ENCODE results near the gene HGD.

Gene HGD

DNA sequence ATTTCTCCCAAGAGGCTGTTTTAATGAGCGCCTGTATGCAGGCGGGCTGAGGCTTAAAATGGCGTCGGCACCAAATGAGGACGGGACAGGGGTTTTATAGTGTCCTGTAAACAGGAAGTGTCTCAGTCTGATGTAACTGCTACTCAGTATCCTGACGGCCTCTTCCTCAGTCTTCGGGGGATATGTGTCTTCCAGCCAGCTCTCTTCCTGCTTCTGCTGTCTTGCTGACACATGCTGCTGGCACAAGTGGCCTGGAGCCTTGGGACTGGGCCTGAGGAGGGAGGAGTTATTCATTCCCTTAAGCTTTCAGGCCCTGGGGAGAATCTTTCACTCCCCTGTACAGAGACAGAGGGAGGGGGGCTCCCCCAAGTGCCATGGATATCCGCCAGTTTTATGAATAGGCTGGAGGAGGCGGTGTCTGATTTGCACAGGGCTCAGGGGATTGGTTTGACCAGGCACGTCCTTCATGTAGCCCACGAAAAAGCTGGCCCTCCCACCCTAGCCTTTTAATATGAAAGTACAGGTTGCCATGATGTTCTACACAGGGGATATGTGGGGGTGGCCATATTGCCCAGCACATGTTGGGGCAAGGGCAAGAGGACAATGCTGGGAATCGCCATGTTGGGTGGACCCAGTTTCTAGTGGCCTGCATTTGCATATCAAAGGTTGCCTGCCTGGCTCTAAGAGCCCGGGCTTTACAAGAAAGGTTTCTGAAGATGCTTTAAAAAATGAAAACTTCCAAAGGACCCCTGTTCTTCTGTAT is 66.0 kb downstream of the HGD start:
- H3K4me3 ChIP-seq (ENCODE audit: low read length), result peak overlapping the region; percentile 1; the same call in 1 of the 2 replicates
- peak overlapping the region; percentile 33 for H3K27ac ChIP-seq (ENCODE audit: low read length)
- H3K4me2 ChIP-seq (ENCODE audit: low read length), result peak overlapping the region; percentile 16; the same call in 1 of the 2 replicates
- peaks cover 47% of the 10 kb centered on the region for H3K4me1 ChIP-seq (ENCODE audit: low read length)
- H3K9me3 ChIP-seq (ENCODE audit: insufficient read depth, low read length), result no peaks in the 10 kb centered on the region
- no peaks in the 10 kb centered on the region for H3K27me3 ChIP-seq (ENCODE audit: low read depth, low read length)
- H2AFZ ChIP-seq (ENCODE audit: low read depth, low read length), result peak overlapping the region; percentile 62; the same call in 1 of the 2 replicates
- no peak for TF ChIP-seq EZH2phosphoT487 (IDR thresholded peaks at IDR 0.05; ENCODE audit: low read depth)
- TF ChIP-seq, protein P1, sequence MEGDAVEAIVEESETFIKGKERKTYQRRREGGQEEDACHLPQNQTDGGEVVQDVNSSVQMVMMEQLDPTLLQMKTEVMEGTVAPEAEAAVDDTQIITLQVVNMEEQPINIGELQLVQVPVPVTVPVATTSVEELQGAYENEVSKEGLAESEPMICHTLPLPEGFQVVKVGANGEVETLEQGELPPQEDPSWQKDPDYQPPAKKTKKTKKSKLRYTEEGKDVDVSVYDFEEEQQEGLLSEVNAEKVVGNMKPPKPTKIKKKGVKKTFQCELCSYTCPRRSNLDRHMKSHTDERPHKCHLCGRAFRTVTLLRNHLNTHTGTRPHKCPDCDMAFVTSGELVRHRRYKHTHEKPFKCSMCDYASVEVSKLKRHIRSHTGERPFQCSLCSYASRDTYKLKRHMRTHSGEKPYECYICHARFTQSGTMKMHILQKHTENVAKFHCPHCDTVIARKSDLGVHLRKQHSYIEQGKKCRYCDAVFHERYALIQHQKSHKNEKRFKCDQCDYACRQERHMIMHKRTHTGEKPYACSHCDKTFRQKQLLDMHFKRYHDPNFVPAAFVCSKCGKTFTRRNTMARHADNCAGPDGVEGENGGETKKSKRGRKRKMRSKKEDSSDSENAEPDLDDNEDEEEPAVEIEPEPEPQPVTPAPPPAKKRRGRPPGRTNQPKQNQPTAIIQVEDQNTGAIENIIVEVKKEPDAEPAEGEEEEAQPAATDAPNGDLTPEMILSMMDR (IDR thresholded peaks at IDR 0.05; ENCODE audit: low read depth, low read length), result no peak
- no peaks in the 10 kb centered on the region for H4K20me1 ChIP-seq (ENCODE audit: insufficient read depth, low read length)
- H3K9ac ChIP-seq (ENCODE audit: low read length), result peak overlapping the region; percentile 4; the same call in 1 of the 2 replicates
- H3K79me2 ChIP-seq (ENCODE audit: low read length), result no peaks in the 10 kb centered on the region
- H3K36me3 ChIP-seq (replicated peaks; ENCODE audit: low read depth, low read length), result no peaks in the 10 kb centered on the region

DNA sequence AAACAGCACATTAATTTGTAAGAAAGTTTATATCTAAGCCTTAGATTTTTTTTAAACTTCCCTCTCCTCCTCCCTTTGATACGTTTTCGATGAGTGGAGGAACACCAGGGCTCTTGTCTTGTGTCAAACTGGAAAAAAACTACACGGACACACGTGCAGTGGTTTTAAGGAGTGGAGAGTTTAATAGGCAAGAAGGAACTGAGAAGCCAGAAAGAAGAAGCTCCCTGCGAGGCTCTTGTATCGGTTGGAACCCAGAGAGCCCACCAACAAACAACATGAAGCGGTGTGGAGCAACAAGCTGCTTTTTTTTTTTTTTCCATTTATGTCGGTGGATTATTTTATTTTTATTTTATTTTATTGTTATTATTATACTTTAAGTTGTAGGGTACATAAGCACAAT is 67.3 kb downstream of the HGD start:
- Histone ChIP-seq H3K4me1 (ENCODE audit: low read length) (peaks cover 47% of the 10 kb centered on the region), H3K4me2 (ENCODE audit: low read length) (peak overlapping the region; percentile 49), H3K27ac (ENCODE audit: low read length) (peak overlapping the region; percentile 50), H2AFZ (ENCODE audit: low read depth, low read length) (no peak overlapping the region), H3K27me3 (ENCODE audit: low read depth, low read length) (no peaks in the 10 kb centered on the region), H3K4me3 (ENCODE audit: low read length) (no peak overlapping the region), H3K9me3 (ENCODE audit: insufficient read depth, low read length) (no peaks in the 10 kb centered on the region), H3K79me2 (ENCODE audit: low read length) (no peaks in the 10 kb centered on the region), H4K20me1 (ENCODE audit: insufficient read depth, low read length) (no peaks in the 10 kb centered on the region), H3K9ac (ENCODE audit: low read length) (no peak overlapping the region; the same call in 1 of the 2 replicates), H3K36me3 (replicated peaks; ENCODE audit: low read depth, low read length) (no peaks in the 10 kb centered on the region)
- TF ChIP-seq EZH2phosphoT487 (IDR thresholded peaks at IDR 0.05; ENCODE audit: low read depth), result no peak
- TF ChIP-seq, protein P1 (IDR thresholded peaks at IDR 0.05; ENCODE audit: low read depth, low read length), result no peak

DNA sequence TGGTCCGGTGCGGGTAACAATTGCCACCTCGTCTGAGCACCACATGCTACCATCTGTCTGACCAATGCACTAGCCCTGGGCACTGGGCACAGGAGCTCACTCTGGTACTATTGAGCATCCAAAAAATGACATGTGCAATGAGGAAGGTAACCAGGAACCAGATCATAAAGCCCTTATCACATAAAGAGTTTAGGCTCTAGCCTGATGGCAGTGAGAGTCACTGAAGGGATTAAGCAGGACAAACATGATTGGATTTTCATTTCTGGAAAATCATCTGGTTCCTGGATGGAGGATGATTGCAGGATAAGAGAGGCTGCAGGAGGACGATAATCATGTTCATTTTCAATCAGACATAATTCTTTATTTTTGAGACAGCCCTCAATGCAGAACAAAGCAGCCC is 73.5 kb downstream of the HGD start:
- Histone ChIP-seq H3K4me2 (ENCODE audit: low read length) (no peak overlapping the region), H4K20me1 (ENCODE audit: insufficient read depth, low read length) (no peaks in the 10 kb centered on the region), H2AFZ (ENCODE audit: low read depth, low read length) (no peak overlapping the region), H3K4me1 (ENCODE audit: low read length) (peaks cover 10% of the 10 kb centered on the region), H3K36me3 (replicated peaks; ENCODE audit: low read depth, low read length) (peaks cover 3% of the 10 kb centered on the region), H3K27ac (ENCODE audit: low read length) (no peak overlapping the region), H3K9ac (ENCODE audit: low read length) (no peak overlapping the region), H3K9me3 (ENCODE audit: insufficient read depth, low read length) (no peaks in the 10 kb centered on the region), H3K27me3 (ENCODE audit: low read depth, low read length) (no peaks in the 10 kb centered on the region), H3K4me3 (ENCODE audit: low read length) (no peak overlapping the region), H3K79me2 (ENCODE audit: low read length) (no peaks in the 10 kb centered on the region)
- no peak for TF ChIP-seq EZH2phosphoT487 (IDR thresholded peaks at IDR 0.05; ENCODE audit: low read depth)
- TF ChIP-seq, protein P1 (IDR thresholded peaks at IDR 0.05; ENCODE audit: low read depth, low read length), result no peak

DNA sequence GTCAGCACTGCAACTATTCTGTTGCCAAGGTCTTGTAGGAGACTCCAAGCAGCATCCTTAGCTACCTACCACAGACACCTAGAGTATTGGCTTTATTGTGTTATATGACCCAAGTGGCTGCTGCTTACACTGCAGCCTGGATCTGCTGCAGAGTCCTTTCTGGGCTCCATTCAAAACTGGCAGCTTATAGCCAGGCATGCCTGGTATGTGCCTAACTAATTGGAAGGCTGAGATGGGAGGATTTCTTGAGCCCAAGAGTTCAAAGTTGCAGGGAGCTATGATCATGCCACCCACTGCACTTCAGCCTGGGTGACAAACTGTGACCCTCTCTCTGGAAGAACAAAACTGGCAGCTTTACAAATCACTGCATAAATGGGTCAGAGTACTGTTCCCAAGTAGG is 77.3 kb downstream of the HGD start:
- no peak overlapping the region for H2AFZ ChIP-seq (ENCODE audit: low read depth, low read length)
- no peak for TF ChIP-seq EZH2phosphoT487 (IDR thresholded peaks at IDR 0.05; ENCODE audit: low read depth)
- TF ChIP-seq, protein P1 (IDR thresholded peaks at IDR 0.05; ENCODE audit: low read depth, low read length), result no peak
- H3K27me3 ChIP-seq (ENCODE audit: low read depth, low read length), result no peaks in the 10 kb centered on the region
- H3K27ac ChIP-seq (ENCODE audit: low read length), result no peak overlapping the region
- H3K4me3 ChIP-seq (ENCODE audit: low read length), result no peak overlapping the region
- no peak overlapping the region for H3K4me2 ChIP-seq (ENCODE audit: low read length)
- H3K9ac ChIP-seq (ENCODE audit: low read length), result no peak overlapping the region
- peaks cover under 1% of the 10 kb centered on the region; the same call in 1 of the 2 replicates for H4K20me1 ChIP-seq (ENCODE audit: insufficient read depth, low read length)
- H3K79me2 ChIP-seq (ENCODE audit: low read length), result 0 out of 2 replicates have a peak, but pooled peaks cover under 1% of the 10 kb centered on the region
- peaks cover 36% of the 10 kb centered on the region for H3K36me3 ChIP-seq (replicated peaks; ENCODE audit: low read depth, low read length)
- H3K4me1 ChIP-seq (ENCODE audit: low read length), result no peaks in the 10 kb centered on the region
- H3K9me3 ChIP-seq (ENCODE audit: insufficient read depth, low read length), result no peaks in the 10 kb centered on the region

Data from OCI-LY3 (cell line).